Frontal cortex (tissue), 4 donors: ENCODE results near the gene LRIT1. TPM values are rescaled to one million over a fixed set of nuclear protein-coding genes. Genes with fewer than 3 reads are reported as not detected.
A peak's percentile ranks its signal among the peaks of the same experiment; 100 is the strongest.
"Not testable (repeated sequence)": the region's sequence is repeated elsewhere in the genome, so short reads cannot be mapped to it uniquely, and the experiment has no call there.

Source experiments
- DNase-seq, 2 donors: peaks; one replicate each; pipeline ENCODE4 v3.0.0; 2012; ENCODE audit warnings: low spot score in 2 of 2
- FAIRE-seq: peaks from 2 replicates; lab custom pipeline; 2012; peaks lifted over from hg19 to GRCh38; lab: Jason Lieb, UNC
- total RNA-seq: library from RNA; depleted of rRNA; stranded (reverse); fragments of >200 nt; gene quantifications from one replicate; pipeline ENCODE4 v1.2.3, GENCODE V29; 2014
- donor health status: control.
- donor health status: control.
- donor health status: control.

The LRIT1 gene
- total RNA-seq, result not detected

GRCh38 chr10:84241185-84241790 is at the start of gene LRIT1:
Gene LRIT1 (minus strand): TSS chr10:84241546. CDS start chr10:84241439, 107 bp downstream.
- FAIRE-seq (no peak), DNase-seq (no peak)

- DNase-seq (no peak), FAIRE-seq (no peak)
Observed at GRCh38 chr10:84290235-84290634, 48.9 kb upstream of the LRIT1 start.

GRCh38 chr10:84289521-84290200 is 48.3 kb upstream of the LRIT1 start:
- DNase-seq, result no peak
- no peak for FAIRE-seq

- DNase-seq (no peak), FAIRE-seq (no peak)
Observed at GRCh38 chr10:84288151-84288550, 46.8 kb upstream of the LRIT1 start.

- FAIRE-seq (no peak), DNase-seq (no peak)
Observed at GRCh38 chr10:84286695-84287094, 45.3 kb upstream of the LRIT1 start.

GRCh38 chr10:84279876-84280475 is 38.6 kb upstream of the LRIT1 start:
- FAIRE-seq, DNase-seq: not testable (repeated sequence)

- FAIRE-seq, result no peak
- DNase-seq, result no peak
Observed at GRCh38 chr10:84270708-84271107, 29.4 kb upstream of the LRIT1 start.

GRCh38 chr10:84269773-84270172 is 28.4 kb upstream of the LRIT1 start:
- no peak for FAIRE-seq
- no peak for DNase-seq

GRCh38 chr10:84269162-84269561 is 27.8 kb upstream of the LRIT1 start:
- DNase-seq (no peak), FAIRE-seq (no peak)

GRCh38 chr10:84267503-84268126 is 26.3 kb upstream of the LRIT1 start:
- DNase-seq (no peak), FAIRE-seq (no peak)

GRCh38 chr10:84265418-84265817 is 24.1 kb upstream of the LRIT1 start:
- FAIRE-seq (no peak), DNase-seq (no peak)

GRCh38 chr10:84264611-84265141 is 23.3 kb upstream of the LRIT1 start:
- DNase-seq (peak in 1 of 2 donors; percentile 66), FAIRE-seq (no peak)

GRCh38 chr10:84263716-84264115 is 22.4 kb upstream of the LRIT1 start:
- FAIRE-seq (no peak), DNase-seq (no peak)

GRCh38 chr10:84262190-84262956 is 21.0 kb upstream of the LRIT1 start:
- DNase-seq (no peak), FAIRE-seq (no peak)

GRCh38 chr10:84261236-84261915 is 20.0 kb upstream of the LRIT1 start:
- DNase-seq (no peak), FAIRE-seq (no peak)

- FAIRE-seq (no peak), DNase-seq (no peak)
Observed at GRCh38 chr10:84258034-84258695, 16.8 kb upstream of the LRIT1 start.

- FAIRE-seq (no peak), DNase-seq (no peak)
Observed at GRCh38 chr10:84257343-84258020, 16.1 kb upstream of the LRIT1 start.
